Progenitor cell of endocrine pancreas (in vitro differentiated cells): ENCODE measurements around the gene LMAN1L. TPM values are rescaled to one million over a fixed set of nuclear protein-coding genes. Genes with fewer than 3 reads are reported as not detected.

Experiments used
- DNase-seq: peaks from one replicate; pipeline ENCODE4 v3.0.0; 2021; ENCODE audit warnings: low spot score; ENCODE audit not compliant: unreplicated experiment
- H3K27ac Mint-ChIP-seq: 2 replicates; pipeline ENCODE4 v1.8.0; 2021; ENCODE audit warnings: mild to moderate bottlenecking, moderate library complexity, mixed read lengths
- H3K27me3 Mint-ChIP-seq: 2 replicates; pipeline ENCODE4 v1.8.0; 2021; ENCODE audit warnings: mixed read lengths
- H3K36me3 Mint-ChIP-seq: 2 replicates; pipeline ENCODE4 v1.8.0; 2022; ENCODE audit warnings: mixed read lengths; ENCODE audit not compliant: insufficient read depth
- H3K4me1 Mint-ChIP-seq: 2 replicates; pipeline ENCODE4 v1.8.0; 2021; ENCODE audit warnings: low read depth, mixed read lengths
- H3K4me3 Mint-ChIP-seq: 2 replicates; pipeline ENCODE4 v1.8.0; 2021; ENCODE audit warnings: low read depth, mild to moderate bottlenecking, moderate library complexity, mixed read lengths
- H3K9me3 Mint-ChIP-seq: 2 replicates; pipeline ENCODE4 v1.8.0; 2021; ENCODE audit warnings: low read depth, mixed read lengths
- total RNA-seq: library from RNA; stranded (reverse); gene quantifications from 2 replicates; pipeline ENCODE4 v1.2.1, GENCODE V29; 2021
- TF ChIP-seq, protein P1 (sequence below): fragments of 200-600 bp; sonication (generic); IDR thresholded peaks from one replicate; pipeline ENCODE4 v1.5.0; 2021; ENCODE audit warnings: antibody characterized with exemption, mild to moderate bottlenecking; ENCODE audit not compliant: unreplicated experiment

Gene LMAN1L
- total RNA-seq, 1 donor from 2014 or later = not detected

- no peaks in the 10 kb centered on the region for H3K9me3 Mint-ChIP-seq
- no peaks in the 10 kb centered on the region for H3K4me1 Mint-ChIP-seq
- peaks cover 9% of the 10 kb centered on the region for H3K36me3 Mint-ChIP-seq
Observed at GRCh38 chr15:74801311-74801997, 11.2 kb upstream of the LMAN1L start.

DNA sequence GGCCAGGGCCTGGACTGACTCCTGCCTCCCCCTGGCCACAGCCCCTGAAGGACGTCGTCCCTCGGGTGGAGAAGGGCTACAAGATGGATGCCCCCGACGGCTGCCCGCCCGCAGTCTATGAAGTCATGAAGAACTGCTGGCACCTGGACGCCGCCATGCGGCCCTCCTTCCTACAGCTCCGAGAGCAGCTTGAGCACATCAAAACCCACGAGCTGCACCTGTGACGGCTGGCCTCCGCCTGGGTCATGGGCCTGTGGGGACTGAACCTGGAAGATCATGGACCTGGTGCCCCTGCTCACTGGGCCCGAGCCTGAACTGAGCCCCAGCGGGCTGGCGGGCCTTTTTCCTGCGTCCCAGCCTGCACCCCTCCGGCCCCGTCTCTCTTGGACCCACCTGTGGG lies 10.3 kb upstream of the LMAN1L start:
- Mint-ChIP-seq H3K27me3 (no peaks in the 10 kb centered on the region), H3K4me3 (no peak overlapping the region), H3K9me3 (no peaks in the 10 kb centered on the region), H3K27ac (no peak overlapping the region), H3K4me1 (no peaks in the 10 kb centered on the region), H3K36me3 (peaks cover 9% of the 10 kb centered on the region)
- DNase-seq = no peak
- TF ChIP-seq, protein P1, sequence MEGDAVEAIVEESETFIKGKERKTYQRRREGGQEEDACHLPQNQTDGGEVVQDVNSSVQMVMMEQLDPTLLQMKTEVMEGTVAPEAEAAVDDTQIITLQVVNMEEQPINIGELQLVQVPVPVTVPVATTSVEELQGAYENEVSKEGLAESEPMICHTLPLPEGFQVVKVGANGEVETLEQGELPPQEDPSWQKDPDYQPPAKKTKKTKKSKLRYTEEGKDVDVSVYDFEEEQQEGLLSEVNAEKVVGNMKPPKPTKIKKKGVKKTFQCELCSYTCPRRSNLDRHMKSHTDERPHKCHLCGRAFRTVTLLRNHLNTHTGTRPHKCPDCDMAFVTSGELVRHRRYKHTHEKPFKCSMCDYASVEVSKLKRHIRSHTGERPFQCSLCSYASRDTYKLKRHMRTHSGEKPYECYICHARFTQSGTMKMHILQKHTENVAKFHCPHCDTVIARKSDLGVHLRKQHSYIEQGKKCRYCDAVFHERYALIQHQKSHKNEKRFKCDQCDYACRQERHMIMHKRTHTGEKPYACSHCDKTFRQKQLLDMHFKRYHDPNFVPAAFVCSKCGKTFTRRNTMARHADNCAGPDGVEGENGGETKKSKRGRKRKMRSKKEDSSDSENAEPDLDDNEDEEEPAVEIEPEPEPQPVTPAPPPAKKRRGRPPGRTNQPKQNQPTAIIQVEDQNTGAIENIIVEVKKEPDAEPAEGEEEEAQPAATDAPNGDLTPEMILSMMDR = no peak

More at GRCh38 chr15:74801311-74801997, 11.2 kb upstream of the LMAN1L start:
- Mint-ChIP-seq H3K27me3 (no peaks in the 10 kb centered on the region), H3K27ac (no peak overlapping the region), H3K4me3 (no peak overlapping the region)
- TF ChIP-seq, protein P1 = no peak
- no peak for DNase-seq

DNA sequence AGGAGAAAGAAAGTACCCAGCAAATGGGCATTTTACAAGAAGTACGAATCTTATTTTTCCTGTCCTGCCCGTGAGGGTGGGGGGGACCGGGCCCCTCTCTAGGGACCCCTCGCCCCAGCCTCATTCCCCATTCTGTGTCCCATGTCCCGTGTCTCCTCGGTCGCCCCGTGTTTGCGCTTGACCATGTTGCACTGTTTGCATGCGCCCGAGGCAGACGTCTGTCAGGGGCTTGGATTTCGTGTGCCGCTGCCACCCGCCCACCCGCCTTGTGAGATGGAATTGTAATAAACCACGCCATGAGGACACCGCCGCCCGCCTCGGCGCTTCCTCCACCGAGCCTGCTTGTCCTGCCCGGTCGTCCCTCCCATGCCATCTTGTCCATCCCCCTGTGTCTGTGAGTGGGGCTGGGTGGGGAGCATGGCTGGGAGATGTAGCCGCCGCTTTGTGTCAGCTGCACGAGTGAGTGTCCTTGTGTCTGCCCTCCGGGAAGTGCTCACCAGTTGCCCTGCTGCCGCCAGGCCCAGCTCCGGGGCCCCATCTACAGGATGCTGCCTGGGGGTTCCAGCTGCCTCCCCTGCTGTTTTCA lies 9.7 kb upstream of the LMAN1L start:
- H3K4me1 Mint-ChIP-seq = no peaks in the 10 kb centered on the region
- H3K9me3 Mint-ChIP-seq = no peaks in the 10 kb centered on the region
- peaks cover 9% of the 10 kb centered on the region for H3K36me3 Mint-ChIP-seq
- no peaks in the 10 kb centered on the region for H3K27me3 Mint-ChIP-seq
- TF ChIP-seq, protein P1 = no peak
- no peak overlapping the region for H3K4me3 Mint-ChIP-seq
- DNase-seq = no peak
- no peak overlapping the region for H3K27ac Mint-ChIP-seq

GRCh38 chr15:74804935-74805334 lies 7.7 kb upstream of the LMAN1L start:
- no peak for DNase-seq
- Mint-ChIP-seq H3K27me3 (no peaks in the 10 kb centered on the region), H3K27ac (peak overlapping the region; percentile 60), H3K9me3 (no peaks in the 10 kb centered on the region), H3K4me3 (no peak overlapping the region), H3K4me1 (no peaks in the 10 kb centered on the region), H3K36me3 (peaks cover 9% of the 10 kb centered on the region)
- TF ChIP-seq, protein P1 = no peak

GRCh38 chr15:74807282-74807681 lies 5.4 kb upstream of the LMAN1L start:
- H3K27ac Mint-ChIP-seq = no peak overlapping the region
- no peaks in the 10 kb centered on the region for H3K4me1 Mint-ChIP-seq
- no peak overlapping the region for H3K4me3 Mint-ChIP-seq
- H3K9me3 Mint-ChIP-seq = no peaks in the 10 kb centered on the region
- DNase-seq = no peak
- peaks cover 9% of the 10 kb centered on the region for H3K36me3 Mint-ChIP-seq
- TF ChIP-seq, protein P1 = no peak
- no peaks in the 10 kb centered on the region for H3K27me3 Mint-ChIP-seq
